KBM-7 (cell line): ENCODE results near the gene RAD23A.
"Not testable (repeated sequence)": the region's sequence is repeated elsewhere in the genome, so short reads cannot be mapped to it uniquely, and the experiment has no call there.

Source experiments
- DNase-seq: peaks from one replicate; pipeline ENCODE4 v3.0.0-alpha.2; 2015
- in situ Hi-C: fragments of 300-500 bp; cut with MboI; formaldehyde crosslinking; loops from 2 replicates; pipeline ENCODE4 v1.14.3; 2020; ENCODE audit warnings: low sequenced_read_pairs, low pct_unique_long_range_greater_than_20kb, mixed read lengths

The RAD23A gene

DNA sequence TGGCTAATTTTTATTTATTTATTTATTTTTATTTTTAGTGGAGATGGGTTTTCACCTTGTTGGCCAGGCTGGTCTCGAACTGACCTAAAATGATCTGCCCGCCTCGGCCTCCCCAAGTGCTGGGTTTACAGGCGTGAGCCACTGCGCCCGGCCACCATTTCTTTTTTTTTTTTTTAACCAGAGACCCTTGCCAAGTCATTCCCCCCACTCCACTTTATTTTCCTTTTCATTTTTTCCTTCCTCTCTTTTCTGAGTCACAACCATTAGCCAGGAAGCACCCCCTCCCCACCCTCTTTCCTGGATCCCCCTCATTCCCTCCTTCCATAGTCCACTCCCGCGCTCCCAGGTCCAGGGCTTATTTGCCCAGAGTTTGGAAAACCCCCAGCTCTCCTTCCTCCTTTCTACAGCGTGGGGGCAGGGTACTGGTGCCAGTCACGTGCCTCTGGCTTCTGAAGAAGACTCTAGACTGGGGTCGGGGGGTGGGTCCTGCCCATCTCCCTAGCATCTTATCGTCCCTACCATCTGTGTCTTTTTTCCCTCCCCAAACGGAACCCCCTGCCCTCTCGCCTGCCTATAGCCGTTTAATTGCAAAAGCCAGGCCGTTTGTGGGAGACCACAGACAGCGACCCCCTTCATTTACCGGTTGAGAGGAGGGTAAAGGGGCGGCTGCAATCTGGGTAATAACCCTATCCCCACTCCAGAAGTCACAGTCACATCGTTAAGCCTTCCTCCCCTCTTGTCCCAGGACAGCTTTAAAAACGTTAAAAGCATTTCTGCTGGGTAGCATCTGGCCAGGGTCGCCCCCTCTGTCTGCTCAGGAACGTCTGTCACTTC is 8.4 kb upstream of the RAD23A start:
- in situ Hi-C loops = no loop called here
- peak; percentile 100 for DNase-seq

- in situ Hi-C loops = no loop called here
- peak; percentile 99 for DNase-seq
These were observed 7.5 kb upstream of the RAD23A start, which contains the start of gene CALR for GRCh38 chr19:12937927-12938778. Gene CALR, plus strand, starts transcription at chr19:12938609. Its CDS starts 71 bp downstream, at chr19:12938680.

- in situ Hi-C loops = no loop called here
These were observed 6.7 kb upstream of the RAD23A start for GRCh38 chr19:12938779-12939601.

DNA sequence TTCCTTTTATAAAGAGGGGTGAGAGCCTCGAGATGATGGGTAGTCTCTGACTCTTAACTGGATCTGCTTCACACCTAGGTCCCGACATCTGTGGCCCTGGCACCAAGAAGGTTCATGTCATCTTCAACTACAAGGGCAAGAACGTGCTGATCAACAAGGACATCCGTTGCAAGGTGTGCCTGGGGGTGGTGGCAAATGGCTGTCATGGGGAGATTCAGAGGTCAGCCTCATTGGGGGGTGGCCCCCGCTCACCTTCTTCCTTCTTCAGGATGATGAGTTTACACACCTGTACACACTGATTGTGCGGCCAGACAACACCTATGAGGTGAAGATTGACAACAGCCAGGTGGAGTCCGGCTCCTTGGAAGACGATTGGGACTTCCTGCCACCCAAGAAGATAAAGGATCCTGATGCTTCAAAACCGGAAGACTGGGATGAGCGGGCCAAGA is 5.7 kb upstream of the RAD23A start:
- in situ Hi-C loops = no loop called here
- no peak for DNase-seq

More at GRCh38 chr19:12938779-12939601, 6.7 kb upstream of the RAD23A start:
- no peak for DNase-seq

- in situ Hi-C loops = no loop called here
- no peak for DNase-seq
These were observed 4.8 kb upstream of the RAD23A start for GRCh38 chr19:12940897-12941296.

GRCh38 chr19:12943437-12944044 is 2.1 kb upstream of the RAD23A start:
- in situ Hi-C loops = no loop called here
- DNase-seq = no peak

GRCh38 chr19:12944104-12944674 is 1.5 kb upstream of the RAD23A start:
- in situ Hi-C loops = no loop called here
- no peak for DNase-seq

GRCh38 chr19:12946092-12946721 is 545 bp downstream of the RAD23A start:
- DNase-seq = peak; percentile 58
- in situ Hi-C loops = no loop called here

- in situ Hi-C loops = no loop called here
These were observed 1.3 kb downstream of the RAD23A start for GRCh38 chr19:12946731-12947496.

DNA sequence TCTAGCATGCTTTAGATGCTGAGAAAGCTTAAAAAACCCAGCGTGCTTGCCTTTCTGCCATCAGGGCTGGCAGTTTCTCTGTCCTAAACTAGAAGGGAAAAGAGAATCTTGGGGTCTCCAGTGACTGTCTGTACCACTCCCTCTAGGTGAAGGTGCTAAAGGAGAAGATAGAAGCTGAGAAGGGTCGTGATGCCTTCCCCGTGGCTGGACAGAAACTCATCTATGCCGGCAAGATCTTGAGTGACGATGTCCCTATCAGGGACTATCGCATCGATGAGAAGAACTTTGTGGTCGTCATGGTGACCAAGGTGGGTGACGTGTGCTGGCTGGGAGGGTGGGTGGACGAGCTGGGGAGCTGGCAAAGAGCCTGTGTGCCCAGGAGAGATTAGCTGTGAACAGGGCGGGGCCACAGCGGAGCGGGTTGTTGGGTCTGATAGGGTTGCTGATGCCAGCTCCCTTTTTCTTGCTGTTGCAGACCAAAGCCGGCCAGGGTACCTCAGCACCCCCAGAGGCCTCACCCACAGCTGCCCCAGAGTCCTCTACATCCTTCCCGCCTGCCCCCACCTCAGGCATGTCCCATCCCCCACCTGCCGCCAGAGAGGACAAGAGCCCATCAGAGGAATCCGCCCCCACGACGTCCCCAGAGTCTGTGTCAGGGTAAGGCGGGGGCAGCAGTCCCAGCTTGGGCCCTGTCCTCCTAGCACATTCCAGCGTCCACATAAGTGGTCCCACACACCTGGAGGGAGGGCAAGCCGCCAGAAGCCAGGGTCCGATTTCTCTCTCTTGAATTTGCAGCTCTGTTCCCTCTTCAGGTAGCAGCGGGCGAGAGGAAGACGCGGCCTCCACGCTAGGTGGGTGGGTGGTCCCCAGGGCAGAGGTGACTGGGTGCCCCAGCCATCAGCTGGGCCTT is 2.3 kb downstream of the RAD23A start:
- in situ Hi-C loops = no loop called here
- DNase-seq = no peak

More at GRCh38 chr19:12946731-12947496, 1.3 kb downstream of the RAD23A start:
- no peak for DNase-seq

DNA sequence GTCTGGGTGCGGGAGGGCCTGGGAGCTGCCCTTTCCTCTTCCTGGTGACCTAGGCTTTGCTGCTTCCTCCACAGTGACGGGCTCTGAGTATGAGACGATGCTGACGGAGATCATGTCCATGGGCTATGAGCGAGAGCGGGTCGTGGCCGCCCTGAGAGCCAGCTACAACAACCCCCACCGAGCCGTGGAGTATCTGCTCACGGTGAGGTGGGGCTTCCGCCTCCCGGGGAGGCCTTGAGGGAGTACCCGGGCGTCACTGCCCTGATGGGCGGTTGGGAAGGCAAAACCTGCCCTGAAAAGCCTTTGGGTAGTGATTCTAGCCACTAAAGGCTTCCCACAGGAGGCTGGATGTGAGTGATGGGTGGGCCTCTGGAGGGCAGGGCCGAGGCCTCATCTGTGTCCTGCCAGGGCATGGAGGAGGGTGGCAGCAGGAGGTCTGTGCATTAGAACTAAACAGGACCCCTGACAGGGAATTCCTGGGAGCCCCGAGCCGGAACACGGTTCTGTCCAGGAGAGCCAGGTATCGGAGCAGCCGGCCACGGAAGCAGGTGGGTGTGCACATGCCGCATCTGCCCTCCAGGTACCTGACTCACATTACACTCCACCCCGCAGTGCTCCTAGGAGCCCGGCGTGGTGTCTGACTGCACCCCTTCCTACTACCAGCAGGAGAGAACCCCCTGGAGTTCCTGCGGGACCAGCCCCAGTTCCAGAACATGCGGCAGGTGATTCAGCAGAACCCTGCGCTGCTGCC is 3.1 kb downstream of the RAD23A start:
- in situ Hi-C loops = no loop called here
- DNase-seq = no peak

- in situ Hi-C loops = no loop called here
- DNase-seq = no peak
These were observed 4.0 kb downstream of the RAD23A start for GRCh38 chr19:12949363-12950283.

DNA sequence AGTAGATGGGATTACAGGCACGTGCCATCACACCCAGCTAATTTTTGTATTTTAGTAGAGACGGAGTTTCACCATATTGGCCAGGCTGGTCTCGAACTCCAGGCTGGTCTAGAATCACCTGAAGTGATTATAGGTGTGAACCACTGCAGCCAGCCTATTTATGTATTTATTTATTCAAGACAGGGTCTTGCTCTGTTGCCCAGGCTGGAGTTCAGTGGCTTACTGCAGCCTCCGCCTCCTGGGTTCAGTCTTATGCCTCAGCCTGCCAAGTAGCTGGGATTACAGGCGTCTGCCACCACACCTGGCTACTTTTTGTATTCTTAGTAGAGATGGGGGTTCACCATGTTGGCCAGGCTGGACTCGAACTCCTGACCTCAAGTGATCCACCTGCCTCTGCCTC is 6.4 kb downstream of the RAD23A start:
- DNase-seq, in situ Hi-C loops: not testable (repeated sequence)

- DNase-seq = no peak
- in situ Hi-C loops = no loop called here
These were observed 7.0 kb downstream of the RAD23A start for GRCh38 chr19:12952488-12953137.
